NCI-H510A treated with DMSO at 0.1 percent for 48 hours (cell line): ENCODE data around the gene ZFHX2.

ENCODE experiments used
- DNase-seq: peaks from one replicate; lab custom pipeline; 2025; lab: John Stamatoyannopoulos, UW

The ZFHX2 gene

GRCh38 chr14:23572836-23573235 is 21.3 kb upstream of the ZFHX2 start:
- no peak for DNase-seq

- no peak for DNase-seq
Measured at GRCh38 chr14:23572524-23572828, 20.9 kb upstream of the ZFHX2 start.

- DNase-seq = no peak
Measured at GRCh38 chr14:23571701-23572523, 20.3 kb upstream of the ZFHX2 start.

- no peak for DNase-seq
Measured at GRCh38 chr14:23570806-23571483, 19.4 kb upstream of the ZFHX2 start.

DNA sequence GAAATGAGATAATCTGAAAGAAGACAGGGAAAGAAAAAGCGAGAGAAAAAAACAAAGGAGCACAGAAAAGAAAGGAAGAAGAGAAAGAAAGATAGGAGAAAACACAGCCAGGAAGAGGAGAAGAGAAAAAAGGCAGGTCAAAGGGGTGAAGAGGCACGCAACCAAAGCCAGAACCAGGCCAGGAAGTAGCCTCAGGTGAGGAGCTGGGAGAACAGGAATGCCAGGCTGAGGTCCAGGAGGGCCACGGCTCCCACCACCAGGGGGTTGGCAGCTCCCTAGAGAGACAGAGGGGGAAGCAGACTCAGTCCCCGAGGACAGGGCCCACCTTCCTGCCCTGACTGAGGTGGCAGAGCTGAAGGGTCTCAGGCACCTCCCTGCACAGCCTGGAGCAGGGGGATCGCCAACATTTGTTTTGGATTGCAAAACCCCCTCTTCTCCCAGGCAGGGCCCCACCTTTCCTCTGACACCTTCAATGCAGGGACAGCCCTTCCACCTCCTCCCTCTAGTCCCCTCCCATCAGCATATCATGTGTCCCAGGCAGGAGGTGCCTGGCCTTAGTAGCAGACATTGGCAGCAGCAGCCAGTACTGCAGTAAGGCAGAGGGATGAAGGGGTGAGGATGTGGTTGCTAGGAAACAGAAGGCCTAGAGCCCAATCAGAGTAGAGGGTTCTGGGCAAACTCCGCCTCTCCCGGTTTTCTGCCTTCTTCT is 18.0 kb upstream of the ZFHX2 start:
- peak; percentile 86 for DNase-seq

DNA sequence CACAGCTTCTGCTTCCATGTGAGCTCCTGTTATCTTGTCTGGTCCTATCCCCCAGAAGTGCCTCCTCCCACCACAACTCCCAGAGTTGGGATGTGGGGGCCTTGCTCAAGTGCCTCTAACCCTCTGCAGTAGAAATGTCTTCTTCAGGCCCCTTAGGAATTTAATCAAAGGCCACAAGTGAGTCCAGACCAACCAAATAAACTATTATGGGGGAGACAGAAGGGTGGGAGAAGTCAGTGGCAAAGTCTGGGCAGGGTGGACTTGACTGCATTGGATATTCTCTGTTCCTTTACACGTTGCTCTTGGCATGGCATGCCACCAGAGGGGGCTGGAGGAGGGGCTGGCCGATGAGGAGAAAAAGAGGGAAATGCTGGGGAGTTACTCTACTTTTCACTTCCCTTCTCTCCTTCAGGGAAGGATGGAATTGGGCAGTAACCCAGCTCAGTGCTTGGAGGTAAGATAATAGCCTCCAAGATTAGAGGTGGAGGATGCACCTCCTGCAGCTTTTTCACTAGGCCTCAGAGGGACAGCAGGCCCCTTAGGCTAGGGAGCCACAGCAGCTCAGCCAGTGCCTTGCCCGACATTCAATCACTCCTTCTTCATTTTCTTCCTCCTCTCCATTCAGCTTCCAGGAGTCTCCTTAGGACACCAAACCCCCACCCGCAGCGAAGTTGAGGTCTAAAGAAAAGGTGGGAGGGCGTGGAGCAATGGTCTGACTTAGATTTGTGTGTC is 17.2 kb upstream of the ZFHX2 start:
- no peak for DNase-seq

DNA sequence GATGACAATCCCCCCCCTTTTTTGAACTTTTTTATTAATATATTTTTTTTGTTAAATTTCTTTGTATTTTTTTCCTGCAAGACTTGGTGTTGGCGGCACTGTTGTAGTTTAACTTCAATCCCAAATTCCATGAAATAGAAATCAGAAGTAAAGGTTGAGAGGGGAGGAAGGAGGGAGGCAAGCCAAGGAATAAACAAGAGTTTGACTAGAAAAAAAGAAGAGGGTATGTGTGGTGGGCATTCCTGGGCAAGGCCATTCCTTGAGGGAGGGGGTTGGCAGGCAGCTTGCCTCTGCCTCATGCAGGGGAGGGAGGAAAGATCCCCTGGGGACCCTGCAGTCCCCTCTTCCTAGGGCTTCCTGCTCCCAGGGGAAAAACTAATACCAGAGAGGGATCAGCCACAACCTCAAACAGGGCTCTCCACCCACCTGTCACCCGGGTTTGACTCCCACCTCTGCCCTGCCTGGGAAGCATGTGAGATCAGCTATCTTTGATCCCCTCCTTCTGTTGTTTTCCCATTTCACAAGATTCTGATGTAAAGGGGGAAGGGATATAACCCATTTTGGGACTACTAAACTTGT is 16.5 kb upstream of the ZFHX2 start:
- DNase-seq = no peak

DNA sequence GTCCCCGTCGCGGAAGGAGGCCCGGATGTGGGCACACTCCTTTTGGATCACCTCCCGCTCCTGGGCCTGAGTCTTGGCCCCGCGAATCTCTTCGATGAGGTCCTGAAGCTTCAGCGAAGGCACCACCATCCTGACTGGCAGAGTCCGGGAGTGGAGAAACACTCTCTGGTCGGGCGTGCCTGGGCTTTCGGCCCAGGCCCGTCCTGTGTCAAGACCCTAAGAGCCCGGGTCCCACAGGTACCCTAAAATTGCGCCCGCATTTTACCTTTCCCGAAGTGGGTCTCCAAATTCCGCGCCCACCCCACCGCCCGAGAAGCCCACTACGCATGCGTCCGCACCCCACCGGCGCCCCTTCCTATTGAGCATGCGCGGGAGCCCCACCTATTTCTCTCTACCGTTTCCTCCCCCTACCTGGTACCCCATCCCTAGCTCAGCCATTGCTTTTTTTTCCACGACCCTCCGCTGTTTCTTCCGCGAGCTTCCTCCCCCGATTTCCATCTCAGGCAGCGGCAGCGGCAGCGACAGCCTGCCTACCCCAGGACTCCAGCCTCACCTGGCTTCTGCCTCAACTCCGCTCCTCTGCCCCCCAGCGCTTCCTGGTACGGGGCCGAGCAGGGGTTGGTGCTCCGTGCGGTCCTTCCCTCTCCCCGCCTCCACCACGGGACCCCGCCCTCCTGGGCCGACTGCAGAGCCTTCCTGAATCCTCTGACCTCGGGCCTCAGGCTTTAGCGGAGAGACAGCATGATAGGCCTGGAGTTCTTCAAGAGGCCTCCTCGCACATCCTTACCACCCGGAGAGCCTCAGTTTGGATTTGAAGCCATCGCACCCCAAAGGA is 15.8 kb upstream of the ZFHX2 start, which contains the start of gene AP1G2:
AP1G2 (minus strand) TSS at position 606 of the 835 bp plus-strand sequence; CDS start at position 129, 477 bp downstream.
- DNase-seq = peak; percentile 87

- no peak for DNase-seq
Measured at GRCh38 chr14:23566778-23567185, 15.2 kb upstream of the ZFHX2 start.

- no peak for DNase-seq
Measured at GRCh38 chr14:23566112-23566777, 14.7 kb upstream of the ZFHX2 start.

DNA sequence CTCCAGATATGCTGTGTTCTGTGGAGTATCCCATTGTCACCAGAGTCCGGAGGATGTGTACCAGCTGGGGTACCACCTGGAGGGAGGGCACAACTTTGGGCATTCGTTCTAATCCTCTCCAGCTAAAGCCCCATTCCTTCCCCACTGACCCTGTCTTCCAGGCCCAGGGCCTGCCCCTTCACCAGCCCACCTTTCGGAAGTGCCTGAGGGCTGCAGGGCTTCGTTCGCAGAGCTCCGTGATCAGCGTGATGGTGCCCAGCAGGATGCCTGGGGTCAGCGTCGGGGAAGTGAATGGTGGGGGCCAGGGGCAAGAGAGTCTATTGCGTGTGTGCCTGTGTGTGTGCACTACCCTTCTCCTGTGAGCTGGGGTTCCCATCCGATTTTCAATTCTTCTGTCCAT is 14.1 kb upstream of the ZFHX2 start:
- no peak for DNase-seq

DNA sequence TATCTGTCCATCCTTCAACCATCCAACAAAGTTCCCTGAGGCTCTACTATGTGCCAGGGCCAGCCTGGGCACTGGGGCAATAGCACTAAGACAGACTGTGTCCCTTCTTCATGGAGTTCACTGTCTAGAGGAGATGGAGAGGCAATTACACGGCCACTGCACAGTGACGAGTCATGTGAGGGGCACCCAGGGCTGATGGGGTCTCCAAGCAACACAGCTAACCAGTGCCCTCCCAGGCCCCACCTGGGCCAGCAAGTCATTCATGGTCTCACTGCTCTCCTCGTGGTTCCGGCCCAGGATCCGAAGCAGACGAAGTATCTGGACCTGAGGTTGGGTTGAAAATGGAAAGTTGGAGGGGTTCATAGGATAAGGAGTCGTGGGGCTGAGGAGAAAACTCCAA is 13.3 kb upstream of the ZFHX2 start:
- no peak for DNase-seq

DNA sequence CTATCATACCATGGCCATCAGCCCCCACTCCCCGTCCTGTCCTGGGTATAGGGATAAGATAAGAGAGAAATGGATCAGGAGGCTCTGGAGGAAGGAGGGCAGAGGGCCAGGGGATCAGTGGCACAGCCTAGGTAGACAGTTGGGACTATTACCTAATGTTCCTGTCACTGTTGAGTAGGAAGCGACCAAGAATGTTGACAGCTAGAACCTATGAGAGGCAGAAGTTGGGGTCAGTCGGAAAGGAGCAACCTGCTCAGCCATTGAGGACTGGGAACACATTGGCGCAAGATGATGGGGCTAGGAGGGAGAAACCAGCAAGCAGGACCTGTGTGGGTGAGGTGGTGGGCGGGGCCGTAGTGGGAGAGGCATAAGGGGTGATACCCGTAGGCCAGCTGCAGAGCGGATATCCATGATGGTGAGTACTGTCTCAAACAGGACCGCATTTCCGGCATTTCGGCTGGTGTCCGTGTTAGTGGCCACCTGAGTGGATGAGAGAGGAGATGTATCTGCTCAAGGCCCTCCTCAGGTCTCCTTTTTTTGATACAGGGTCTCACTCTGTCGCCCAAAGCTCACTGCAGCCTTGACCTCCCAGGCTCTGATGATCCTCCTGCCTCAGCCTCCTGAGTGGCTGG is 12.7 kb upstream of the ZFHX2 start:
- no peak for DNase-seq

- DNase-seq = no peak
Measured at GRCh38 chr14:23563473-23564180, 12.1 kb upstream of the ZFHX2 start.

DNA sequence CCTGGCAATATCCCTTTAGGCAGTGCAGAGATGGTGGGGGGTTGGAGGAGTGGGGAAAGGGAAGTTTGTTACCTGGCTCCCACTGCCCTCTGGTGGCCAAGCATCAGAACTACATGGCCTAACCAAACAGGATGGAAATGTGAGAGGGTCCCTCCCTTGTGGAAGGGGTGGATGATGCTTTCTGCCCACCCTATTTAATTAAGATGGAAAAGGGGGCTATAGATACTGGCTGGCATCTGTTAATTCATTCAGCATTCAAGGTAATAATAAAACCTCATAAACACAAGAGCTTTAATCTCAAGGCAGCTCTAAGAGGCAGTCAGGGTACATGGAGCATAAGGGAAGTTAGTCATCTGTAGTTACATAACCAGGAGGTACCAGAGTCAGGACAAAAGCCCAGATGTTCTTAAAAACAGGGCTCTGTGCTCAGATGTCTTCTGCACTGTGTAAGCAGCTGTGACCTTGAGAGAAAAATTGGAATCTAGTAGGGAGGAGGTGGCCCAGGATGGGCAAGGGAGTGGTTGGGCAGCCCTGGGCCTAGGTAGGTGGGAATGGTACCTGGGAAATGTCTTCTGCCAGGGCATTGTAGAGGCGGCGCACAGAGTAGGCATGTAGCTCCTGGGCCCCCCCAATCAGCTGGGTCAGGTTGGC is 11.4 kb upstream of the ZFHX2 start:
- peak; percentile 68 for DNase-seq

DNA sequence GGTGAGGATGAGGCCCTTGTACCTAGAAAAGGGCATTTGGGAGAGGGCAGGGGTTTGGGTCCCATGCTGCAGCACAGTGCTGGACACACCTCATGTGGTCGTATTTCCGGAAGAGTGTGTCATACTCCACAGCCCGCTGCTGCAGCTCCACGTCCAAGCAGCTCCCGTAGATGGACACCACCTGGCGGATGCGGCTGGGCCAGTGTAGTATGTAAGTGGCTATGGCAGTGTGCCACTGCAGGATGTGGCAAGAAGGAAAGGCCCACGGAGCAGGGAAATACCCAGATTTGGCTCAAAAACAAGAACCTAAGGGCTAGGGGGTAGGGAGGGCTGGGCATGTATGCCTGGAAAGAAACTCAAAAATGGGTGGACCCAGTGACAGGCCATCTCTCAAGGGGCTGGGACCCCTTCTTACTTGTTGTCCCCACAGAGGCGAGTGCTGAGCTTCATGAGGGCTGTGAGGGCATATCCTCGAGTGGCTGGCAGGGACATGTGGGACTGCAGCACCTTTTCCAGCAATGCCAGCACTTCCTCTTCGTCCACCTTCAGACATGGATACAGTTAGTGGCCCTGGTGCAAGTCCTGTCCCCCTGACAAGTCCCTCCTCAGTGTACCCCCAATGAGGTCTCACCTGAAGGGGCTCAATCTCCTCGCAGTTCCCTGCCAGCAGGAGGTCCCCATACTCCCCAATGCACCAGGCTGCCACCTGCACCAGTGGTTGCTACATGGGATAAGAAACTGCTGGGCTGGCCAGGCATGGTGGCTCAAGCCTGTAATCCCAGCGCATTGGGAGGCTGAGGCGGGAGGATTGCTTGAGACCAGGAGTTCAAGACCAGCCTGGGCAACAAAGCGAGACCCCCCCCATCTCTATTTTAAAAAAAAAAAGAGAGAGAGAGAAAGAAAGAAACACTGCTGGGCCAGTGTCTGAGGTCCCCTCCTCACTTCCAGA is 10.6 kb upstream of the ZFHX2 start:
- DNase-seq = no peak

- no peak for DNase-seq
Measured at GRCh38 chr14:23561259-23561658, 9.7 kb upstream of the ZFHX2 start.
